ENCODE measurements around the gene GMPS. TPM values are rescaled to one million over a fixed set of nuclear protein-coding genes. Genes with fewer than 3 reads are reported as not detected.
A peak's percentile ranks its signal among the peaks of the same experiment; 100 is the strongest.

GMPS gene
- total and polyA plus RNA-seq, 2 donors (not counting 3 experiments of a cell fraction or from before 2014, with no cell fraction given): 18.7 to 67.5 TPM

GRCh38 chr3:155869691-155870090, 759 bp upstream of the GMPS start:
- peaks cover 40% of the 10 kb centered on the region for H3K79me2 ChIP-seq (ENCODE audit: control insufficient read depth, insufficient read depth, low read length)
- H3K4me2 ChIP-seq (ENCODE audit: insufficient read depth, low read length): peak overlapping the region; percentile 99
- TSS peak; percentile 82 for BruUV-seq (replicated peaks)
- peak overlapping the region; percentile 89 for H3K9ac ChIP-seq (replicated peaks; ENCODE audit: extremely low read depth, insufficient read depth, low read length)
- TF ChIP-seq EZH2 (IDR thresholded peaks at IDR 0.05; ENCODE audit: borderline replicate concordance, low read depth, low read length, severe bottlenecking): no peak
- TF ChIP-seq POLR2AphosphoS5 (IDR thresholded peaks at IDR 0.05; ENCODE audit: insufficient read depth, low read depth, low read length): no peak
- TF ChIP-seq POLR2A (IDR thresholded peaks at IDR 0.05; ENCODE audit: low read depth, low read length): no peak
- no peak for TF ChIP-seq CTCF (IDR thresholded peaks at IDR 0.05; ENCODE audit: extremely low read depth in 1 of 2, insufficient read depth in 1 of 2, low read depth in 1 of 2, low read length in 2 of 2)
- no peak for TF ChIP-seq MYC (IDR thresholded peaks at IDR 0.05; ENCODE audit: low read depth, low read length)
- TF ChIP-seq FOS (IDR thresholded peaks at IDR 0.05; ENCODE audit: borderline replicate concordance, insufficient read depth, low read length): no peak
- H2AFZ ChIP-seq (ENCODE audit: low read depth, low read length): peak overlapping the region; percentile 100
- H3K9me1 ChIP-seq (replicated peaks; ENCODE audit: control insufficient read depth, extremely low read depth, insufficient read depth, low read length): no peaks in the 10 kb centered on the region
- peaks cover 20% of the 10 kb centered on the region for H3K4me1 ChIP-seq (ENCODE audit: control insufficient read depth, extremely low read depth, insufficient read depth, low read length)
- dilution Hi-C loops (cut with MboI; ENCODE audit: extremely low pct_ligation_motif_present, low sequenced_read_pairs) (no loop called here), intact Hi-C loops (cut with micrococcal nuclease) (loop anchor here (1.0 to 10.0 kb wide), 3 partner anchors 15 to 1295 kb away; partner anchors contain the start of genes C3orf33, CCNL1 and SLC33A1)
- H4K20me1 ChIP-seq (replicated peaks; ENCODE audit: control insufficient read depth, extremely low read depth, insufficient read depth, low read length): peaks cover 3% of the 10 kb centered on the region
- no peaks in the 10 kb centered on the region for H3K27me3 ChIP-seq (ENCODE audit: control insufficient read depth in 2 of 2, insufficient read depth in 2 of 2, low read length in 2 of 2)
- DNase-seq (ENCODE audit: low read depth, low spot score) (no peak), FAIRE-seq (no peak)
- no peaks in the 10 kb centered on the region for H3K9me3 ChIP-seq (replicated peaks; ENCODE audit: control insufficient read depth, insufficient read depth, low read length)
- peak overlapping the region; percentile 73 for H3K27ac ChIP-seq (ENCODE audit: insufficient read depth, low read depth, low read length)
- ChIA-PET POLR2A (interaction anchor here (0.7 to 1.2 kb wide), 2 partner anchors 16 to 64 kb away, joined by 4 read pairs; partner anchors contain the start of genes C3orf33 and SLC33A1), CTCF (interaction anchor here (1.1 to 4.7 kb wide), 3 partner anchors 16 to 64 kb away, joined by 3 to 40 read pairs (median 5); partner anchors contain the start of genes C3orf33 and SLC33A1)
- H3K4me3 ChIP-seq (replicated peaks in 1 of 3; ENCODE audit: insufficient read depth in 1 of 3, low read depth in 1 of 3, low read length in 3 of 3): peak overlapping the region; percentile 26 to 79 (median 76)
- no peaks in the 10 kb centered on the region for H3K36me3 ChIP-seq (ENCODE audit: control insufficient read depth in 2 of 2, extremely low read depth in 1 of 2, insufficient read depth in 2 of 2, low read length in 2 of 2)
